ENCODE results near the gene MYO1E.
"Not testable (repeated sequence)": the region's sequence is repeated elsewhere in the genome, so short reads cannot be mapped to it uniquely, and the experiment has no call there.

The MYO1E gene

GRCh38 chr15:59346951-59347350 lies 25.7 kb downstream of the MYO1E start:
- no peaks in the 10 kb centered on the region for H3K27me3 ChIP-seq (ENCODE audit: insufficient read depth, low read depth, severe bottlenecking)
- DNase-seq, result no peak
- no peaks in the 10 kb centered on the region for H3K9me3 ChIP-seq (ENCODE audit: severe bottlenecking)
- H3K4me3 ChIP-seq (ENCODE audit: low read depth, low read length), result no peak overlapping the region
- no peaks in the 10 kb centered on the region for H3K36me3 ChIP-seq
- no peak overlapping the region for H3K27ac ChIP-seq
- TF ChIP-seq, protein P1, sequence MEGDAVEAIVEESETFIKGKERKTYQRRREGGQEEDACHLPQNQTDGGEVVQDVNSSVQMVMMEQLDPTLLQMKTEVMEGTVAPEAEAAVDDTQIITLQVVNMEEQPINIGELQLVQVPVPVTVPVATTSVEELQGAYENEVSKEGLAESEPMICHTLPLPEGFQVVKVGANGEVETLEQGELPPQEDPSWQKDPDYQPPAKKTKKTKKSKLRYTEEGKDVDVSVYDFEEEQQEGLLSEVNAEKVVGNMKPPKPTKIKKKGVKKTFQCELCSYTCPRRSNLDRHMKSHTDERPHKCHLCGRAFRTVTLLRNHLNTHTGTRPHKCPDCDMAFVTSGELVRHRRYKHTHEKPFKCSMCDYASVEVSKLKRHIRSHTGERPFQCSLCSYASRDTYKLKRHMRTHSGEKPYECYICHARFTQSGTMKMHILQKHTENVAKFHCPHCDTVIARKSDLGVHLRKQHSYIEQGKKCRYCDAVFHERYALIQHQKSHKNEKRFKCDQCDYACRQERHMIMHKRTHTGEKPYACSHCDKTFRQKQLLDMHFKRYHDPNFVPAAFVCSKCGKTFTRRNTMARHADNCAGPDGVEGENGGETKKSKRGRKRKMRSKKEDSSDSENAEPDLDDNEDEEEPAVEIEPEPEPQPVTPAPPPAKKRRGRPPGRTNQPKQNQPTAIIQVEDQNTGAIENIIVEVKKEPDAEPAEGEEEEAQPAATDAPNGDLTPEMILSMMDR (IDR thresholded peaks at IDR 0.05; ENCODE audit: low read depth, low read length), result no peak

DNA sequence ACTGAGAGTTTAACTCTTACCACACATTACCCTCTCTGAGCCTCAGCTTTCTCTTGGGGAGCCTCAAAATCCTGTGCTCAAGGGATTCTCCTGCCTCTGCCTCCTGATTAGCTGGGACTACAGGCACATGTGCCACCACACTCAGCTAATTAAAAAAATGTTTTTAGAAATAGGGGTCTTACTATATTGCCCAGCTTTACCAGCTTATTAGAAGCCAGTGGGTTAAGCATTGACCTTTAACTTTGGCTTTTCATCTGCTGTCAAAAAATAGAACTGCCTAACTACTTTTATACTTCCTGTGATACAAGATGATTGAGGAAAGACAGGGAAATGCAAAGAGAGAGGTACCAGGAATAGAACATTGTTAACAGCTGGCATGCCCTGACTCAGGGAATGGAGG lies 27.3 kb downstream of the MYO1E start:
- Histone ChIP-seq H3K36me3 (no peaks in the 10 kb centered on the region), H3K27ac (no peak overlapping the region), H3K27me3 (ENCODE audit: insufficient read depth, low read depth, severe bottlenecking) (no peaks in the 10 kb centered on the region), H3K4me3 (ENCODE audit: low read depth, low read length) (no peak overlapping the region), H3K9me3 (ENCODE audit: severe bottlenecking) (no peaks in the 10 kb centered on the region)
- TF ChIP-seq, protein P1 (IDR thresholded peaks at IDR 0.05; ENCODE audit: low read depth, low read length), result no peak
- DNase-seq, result no peak

- TF ChIP-seq, protein P1 (IDR thresholded peaks at IDR 0.05; ENCODE audit: low read depth, low read length), result no peak
- no peak overlapping the region for H3K27ac ChIP-seq
Observed at GRCh38 chr15:59344311-59344710, 28.4 kb downstream of the MYO1E start.

GRCh38 chr15:59340325-59340724 lies 32.3 kb downstream of the MYO1E start:
- Histone ChIP-seq H3K9me3 (ENCODE audit: severe bottlenecking) (no peaks in the 10 kb centered on the region), H3K36me3 (no peaks in the 10 kb centered on the region), H3K27ac (no peak overlapping the region), H3K27me3 (ENCODE audit: insufficient read depth, low read depth, severe bottlenecking) (no peaks in the 10 kb centered on the region), H3K4me3 (ENCODE audit: low read depth, low read length) (no peak overlapping the region)
- TF ChIP-seq, protein P1 (IDR thresholded peaks at IDR 0.05; ENCODE audit: low read depth, low read length), result no peak
- DNase-seq, result no peak

More at GRCh38 chr15:59344311-59344710, 28.4 kb downstream of the MYO1E start:
- H3K9me3 ChIP-seq (ENCODE audit: severe bottlenecking), result no peaks in the 10 kb centered on the region
- no peaks in the 10 kb centered on the region for H3K36me3 ChIP-seq
- H3K4me3 ChIP-seq (ENCODE audit: low read depth, low read length), result no peak overlapping the region
- no peak for DNase-seq
- H3K27me3 ChIP-seq (ENCODE audit: insufficient read depth, low read depth, severe bottlenecking), result no peaks in the 10 kb centered on the region

- Histone ChIP-seq H3K27ac (no peak overlapping the region), H3K27me3 (ENCODE audit: insufficient read depth, low read depth, severe bottlenecking) (no peaks in the 10 kb centered on the region), H3K9me3 (ENCODE audit: severe bottlenecking) (no peaks in the 10 kb centered on the region), H3K36me3 (no peaks in the 10 kb centered on the region), H3K4me3 (ENCODE audit: low read depth, low read length) (no peak overlapping the region)
- TF ChIP-seq, protein P1 (IDR thresholded peaks at IDR 0.05; ENCODE audit: low read depth, low read length), result no peak
- DNase-seq, result no peak
Observed at GRCh38 chr15:59339252-59339672, 33.4 kb downstream of the MYO1E start.

- no peak for DNase-seq
- H3K36me3 ChIP-seq, result no peaks in the 10 kb centered on the region
- TF ChIP-seq, protein P1 (IDR thresholded peaks at IDR 0.05; ENCODE audit: low read depth, low read length), result no peak
- H3K9me3 ChIP-seq (ENCODE audit: severe bottlenecking), result no peaks in the 10 kb centered on the region
- H3K27me3 ChIP-seq (ENCODE audit: insufficient read depth, low read depth, severe bottlenecking), result no peaks in the 10 kb centered on the region
- H3K4me3 ChIP-seq (ENCODE audit: low read depth, low read length), result no peak overlapping the region
- no peak overlapping the region for H3K27ac ChIP-seq
Observed at GRCh38 chr15:59338414-59338813, 34.3 kb downstream of the MYO1E start.

GRCh38 chr15:59336725-59337124 lies 35.9 kb downstream of the MYO1E start:
- not testable (repeated sequence) for H3K9me3 ChIP-seq (ENCODE audit: severe bottlenecking); H3K36me3 ChIP-seq; DNase-seq; H3K4me3 ChIP-seq (ENCODE audit: low read depth, low read length); H3K27ac ChIP-seq; H3K27me3 ChIP-seq (ENCODE audit: insufficient read depth, low read depth, severe bottlenecking)
